ENCODE measurements around the gene RAB11FIP4. TPM values are rescaled to one million over a fixed set of nuclear protein-coding genes. Genes with fewer than 3 reads are reported as not detected.

The RAB11FIP4 gene
- total RNA-seq, 1 experiment from 2014 or later = 54.9 TPM

DNA sequence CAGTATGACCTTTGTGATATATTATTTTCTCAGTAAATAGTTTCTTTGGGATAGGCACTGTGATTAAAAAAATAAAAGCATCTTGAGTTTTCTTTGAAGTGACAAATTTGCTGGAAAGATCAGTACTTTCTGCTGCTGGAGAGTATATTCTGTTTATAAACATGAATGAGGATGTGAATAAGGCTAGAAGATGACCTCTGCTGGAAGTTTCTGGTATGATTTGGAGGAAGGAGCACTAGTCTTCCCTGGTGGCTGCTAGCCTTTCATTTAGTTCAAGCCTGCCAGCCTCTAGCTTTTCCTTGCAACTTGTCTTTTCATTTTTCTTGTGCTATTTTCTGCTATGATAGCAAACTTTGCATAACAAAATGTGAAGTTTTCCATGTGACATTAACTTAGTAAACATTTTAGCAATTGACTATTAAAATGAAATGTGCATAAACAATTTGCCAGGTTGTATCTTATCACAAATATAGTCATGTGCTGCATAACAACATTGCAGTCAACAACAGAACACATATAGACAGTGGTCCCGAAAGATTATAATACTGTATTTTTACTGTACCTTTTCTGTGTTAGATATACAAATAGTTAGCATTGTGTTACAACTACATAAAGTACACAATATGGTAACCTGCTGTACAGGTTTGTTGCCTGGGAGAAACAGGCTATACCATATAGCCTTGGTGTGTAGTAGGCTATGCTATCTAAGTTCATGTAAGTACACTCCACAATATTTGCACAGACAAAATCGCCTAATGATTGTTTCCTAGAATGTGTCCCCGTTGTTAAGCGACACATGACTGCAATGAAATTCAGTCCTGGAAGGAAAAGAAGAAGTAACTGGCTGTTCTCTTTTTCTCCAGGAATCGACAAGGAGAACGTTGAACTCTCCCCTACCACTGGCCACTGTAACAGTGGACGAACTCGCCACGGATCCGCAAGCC lies 18.1 kb upstream of the RAB11FIP4 start (continued):
- no peak for TF ChIP-seq ZNF138 (CRISPR knock-in tag; conservative IDR thresholded peaks at IDR 0.05)
- no peak for TF ChIP-seq RELA (CRISPR knock-in tag; IDR thresholded peaks at IDR 0.05; ENCODE audit: borderline replicate concordance)

DNA sequence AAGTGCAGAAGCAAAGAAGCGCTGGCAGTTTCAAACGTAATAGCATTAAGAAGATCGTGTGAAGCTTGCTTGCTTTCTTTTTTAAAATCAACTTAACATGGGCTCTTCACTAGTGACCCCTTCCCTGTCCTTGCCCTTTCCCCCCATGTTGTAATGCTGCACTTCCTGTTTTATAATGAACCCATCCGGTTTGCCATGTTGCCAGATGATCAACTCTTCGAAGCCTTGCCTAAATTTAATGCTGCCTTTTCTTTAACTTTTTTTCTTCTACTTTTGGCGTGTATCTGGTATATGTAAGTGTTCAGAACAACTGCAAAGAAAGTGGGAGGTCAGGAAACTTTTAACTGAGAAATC lies 17.4 kb upstream of the RAB11FIP4 start:
- no peak overlapping the region for H3K27ac Mint-ChIP-seq
- no peak for DNase-seq (ENCODE audit: low spot score)
- peaks cover 24% of the 10 kb centered on the region for H3K4me1 Mint-ChIP-seq
- H3K4me3 Mint-ChIP-seq = no peak overlapping the region
- ChIA-PET CTCF (interaction anchor here (2.0 kb wide), 1 partner anchor 15 kb away, joined by 12 read pairs; no protein-coding TSS in a partner anchor), POLR2A (no interaction called here)
- H3K36me3 Mint-ChIP-seq = no peaks in the 10 kb centered on the region
- H3K9me3 Mint-ChIP-seq = no peaks in the 10 kb centered on the region
- no peak for ATAC-seq
- H3K27me3 Mint-ChIP-seq (ENCODE audit: low read depth) = no peaks in the 10 kb centered on the region
- TF ChIP-seq, protein P1, sequence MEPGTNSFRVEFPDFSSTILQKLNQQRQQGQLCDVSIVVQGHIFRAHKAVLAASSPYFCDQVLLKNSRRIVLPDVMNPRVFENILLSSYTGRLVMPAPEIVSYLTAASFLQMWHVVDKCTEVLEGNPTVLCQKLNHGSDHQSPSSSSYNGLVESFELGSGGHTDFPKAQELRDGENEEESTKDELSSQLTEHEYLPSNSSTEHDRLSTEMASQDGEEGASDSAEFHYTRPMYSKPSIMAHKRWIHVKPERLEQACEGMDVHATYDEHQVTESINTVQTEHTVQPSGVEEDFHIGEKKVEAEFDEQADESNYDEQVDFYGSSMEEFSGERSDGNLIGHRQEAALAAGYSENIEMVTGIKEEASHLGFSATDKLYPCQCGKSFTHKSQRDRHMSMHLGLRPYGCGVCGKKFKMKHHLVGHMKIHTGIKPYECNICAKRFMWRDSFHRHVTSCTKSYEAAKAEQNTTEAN (CRISPR knock-in tag; IDR thresholded peaks at IDR 0.05) = no peak
- TF ChIP-seq JAZF1 (CRISPR knock-in tag; IDR thresholded peaks at IDR 0.05) (no peak), ZNF219 (CRISPR knock-in tag; IDR thresholded peaks at IDR 0.05; ENCODE audit: borderline replicate concordance) (no peak), CBFB (CRISPR knock-in tag; IDR thresholded peaks at IDR 0.05; ENCODE audit: low read depth) (no peak), NFYB (CRISPR knock-in tag; conservative IDR thresholded peaks at IDR 0.05; ENCODE audit: low read depth) (no peak), EMX1 (CRISPR knock-in tag; IDR thresholded peaks at IDR 0.05) (no peak)
- TF ChIP-seq, protein P2, sequence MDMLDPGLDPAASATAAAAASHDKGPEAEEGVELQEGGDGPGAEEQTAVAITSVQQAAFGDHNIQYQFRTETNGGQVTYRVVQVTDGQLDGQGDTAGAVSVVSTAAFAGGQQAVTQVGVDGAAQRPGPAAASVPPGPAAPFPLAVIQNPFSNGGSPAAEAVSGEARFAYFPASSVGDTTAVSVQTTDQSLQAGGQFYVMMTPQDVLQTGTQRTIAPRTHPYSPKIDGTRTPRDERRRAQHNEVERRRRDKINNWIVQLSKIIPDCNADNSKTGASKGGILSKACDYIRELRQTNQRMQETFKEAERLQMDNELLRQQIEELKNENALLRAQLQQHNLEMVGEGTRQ (CRISPR knock-in tag; IDR thresholded peaks at IDR 0.05) = no peak
- TF ChIP-seq, protein P3, sequence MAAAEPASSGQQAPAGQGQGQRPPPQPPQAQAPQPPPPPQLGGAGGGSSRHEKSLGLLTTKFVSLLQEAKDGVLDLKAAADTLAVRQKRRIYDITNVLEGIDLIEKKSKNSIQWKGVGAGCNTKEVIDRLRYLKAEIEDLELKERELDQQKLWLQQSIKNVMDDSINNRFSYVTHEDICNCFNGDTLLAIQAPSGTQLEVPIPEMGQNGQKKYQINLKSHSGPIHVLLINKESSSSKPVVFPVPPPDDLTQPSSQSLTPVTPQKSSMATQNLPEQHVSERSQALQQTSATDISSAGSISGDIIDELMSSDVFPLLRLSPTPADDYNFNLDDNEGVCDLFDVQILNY (CRISPR knock-in tag; IDR thresholded peaks at IDR 0.05) = no peak
- TF ChIP-seq, protein P4, sequence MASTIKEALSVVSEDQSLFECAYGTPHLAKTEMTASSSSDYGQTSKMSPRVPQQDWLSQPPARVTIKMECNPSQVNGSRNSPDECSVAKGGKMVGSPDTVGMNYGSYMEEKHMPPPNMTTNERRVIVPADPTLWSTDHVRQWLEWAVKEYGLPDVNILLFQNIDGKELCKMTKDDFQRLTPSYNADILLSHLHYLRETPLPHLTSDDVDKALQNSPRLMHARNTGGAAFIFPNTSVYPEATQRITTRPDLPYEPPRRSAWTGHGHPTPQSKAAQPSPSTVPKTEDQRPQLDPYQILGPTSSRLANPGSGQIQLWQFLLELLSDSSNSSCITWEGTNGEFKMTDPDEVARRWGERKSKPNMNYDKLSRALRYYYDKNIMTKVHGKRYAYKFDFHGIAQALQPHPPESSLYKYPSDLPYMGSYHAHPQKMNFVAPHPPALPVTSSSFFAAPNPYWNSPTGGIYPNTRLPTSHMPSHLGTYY (CRISPR knock-in tag; IDR thresholded peaks at IDR 0.05) = no peak

DNA sequence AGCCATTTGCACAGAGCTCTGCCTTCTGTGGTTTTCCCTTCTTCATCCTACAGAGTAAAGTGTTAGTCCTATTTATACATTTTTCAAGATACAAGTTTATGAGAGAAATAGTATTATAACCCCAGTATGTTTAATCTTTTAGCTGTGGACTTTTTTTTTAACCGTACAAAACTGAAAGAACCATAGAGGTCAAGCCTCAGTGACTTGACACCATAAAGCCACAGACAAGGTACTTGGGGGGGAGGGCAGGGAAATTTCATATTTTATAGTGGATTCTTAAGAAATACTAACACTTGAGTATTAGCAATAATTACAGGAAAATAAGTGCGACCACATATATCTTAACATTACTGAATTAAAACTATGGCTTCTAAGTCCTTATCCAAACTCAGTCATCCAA lies 17.0 kb upstream of the RAB11FIP4 start:
- ATAC-seq = no peak
- ChIA-PET CTCF (no interaction called here), POLR2A (no interaction called here)
- DNase-seq (ENCODE audit: low spot score) = no peak
- H3K4me1 Mint-ChIP-seq = peaks cover 20% of the 10 kb centered on the region
- no peaks in the 10 kb centered on the region for H3K27me3 Mint-ChIP-seq (ENCODE audit: low read depth)
- no peaks in the 10 kb centered on the region for H3K36me3 Mint-ChIP-seq
- TF ChIP-seq ZNF121 (CRISPR knock-in tag; IDR thresholded peaks at IDR 0.05) (no peak), ETV6 (CRISPR knock-in tag; IDR thresholded peaks at IDR 0.05) (no peak), FOXK1 (CRISPR knock-in tag; IDR thresholded peaks at IDR 0.05) (no peak), CREB1 (CRISPR knock-in tag; IDR thresholded peaks at IDR 0.05) (no peak)
- TF ChIP-seq, protein P5, sequence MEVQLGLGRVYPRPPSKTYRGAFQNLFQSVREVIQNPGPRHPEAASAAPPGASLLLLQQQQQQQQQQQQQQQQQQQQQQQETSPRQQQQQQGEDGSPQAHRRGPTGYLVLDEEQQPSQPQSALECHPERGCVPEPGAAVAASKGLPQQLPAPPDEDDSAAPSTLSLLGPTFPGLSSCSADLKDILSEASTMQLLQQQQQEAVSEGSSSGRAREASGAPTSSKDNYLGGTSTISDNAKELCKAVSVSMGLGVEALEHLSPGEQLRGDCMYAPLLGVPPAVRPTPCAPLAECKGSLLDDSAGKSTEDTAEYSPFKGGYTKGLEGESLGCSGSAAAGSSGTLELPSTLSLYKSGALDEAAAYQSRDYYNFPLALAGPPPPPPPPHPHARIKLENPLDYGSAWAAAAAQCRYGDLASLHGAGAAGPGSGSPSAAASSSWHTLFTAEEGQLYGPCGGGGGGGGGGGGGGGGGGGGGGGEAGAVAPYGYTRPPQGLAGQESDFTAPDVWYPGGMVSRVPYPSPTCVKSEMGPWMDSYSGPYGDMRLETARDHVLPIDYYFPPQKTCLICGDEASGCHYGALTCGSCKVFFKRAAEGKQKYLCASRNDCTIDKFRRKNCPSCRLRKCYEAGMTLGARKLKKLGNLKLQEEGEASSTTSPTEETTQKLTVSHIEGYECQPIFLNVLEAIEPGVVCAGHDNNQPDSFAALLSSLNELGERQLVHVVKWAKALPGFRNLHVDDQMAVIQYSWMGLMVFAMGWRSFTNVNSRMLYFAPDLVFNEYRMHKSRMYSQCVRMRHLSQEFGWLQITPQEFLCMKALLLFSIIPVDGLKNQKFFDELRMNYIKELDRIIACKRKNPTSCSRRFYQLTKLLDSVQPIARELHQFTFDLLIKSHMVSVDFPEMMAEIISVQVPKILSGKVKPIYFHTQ (CRISPR knock-in tag; IDR thresholded peaks at IDR 0.05) = no peak
- H3K4me3 Mint-ChIP-seq = no peak overlapping the region
- no peak overlapping the region for H3K27ac Mint-ChIP-seq
- no peaks in the 10 kb centered on the region for H3K9me3 Mint-ChIP-seq

Measured in WTC11 (cell line).